Fibroblast of lung (primary cell): ENCODE results near the gene NHERF2.

ENCODE experiments used
- EZH2 ChIP-seq: IDR thresholded peaks from 2 replicates; pipeline ENCODE4 v1.5.1; 2012; ENCODE audit warnings: low read length, control low read depth, mild to moderate bottlenecking; ENCODE audit errors: missing control alignments
- TF ChIP-seq, protein P1 (sequence below), 2 donors: IDR thresholded peaks in 1 of 2; conservative IDR thresholded peaks in 1 of 2; 1 replicate in 1 of 2; 2 replicates in 1 of 2; pipeline ENCODE4 v1.5.1; 2011 to 2012; ENCODE audit warnings: low read length in 2 of 2, control low read depth in 1 of 2, inconsistent platforms in 1 of 2, low read depth in 1 of 2, mild to moderate bottlenecking in 1 of 2

DNA sequence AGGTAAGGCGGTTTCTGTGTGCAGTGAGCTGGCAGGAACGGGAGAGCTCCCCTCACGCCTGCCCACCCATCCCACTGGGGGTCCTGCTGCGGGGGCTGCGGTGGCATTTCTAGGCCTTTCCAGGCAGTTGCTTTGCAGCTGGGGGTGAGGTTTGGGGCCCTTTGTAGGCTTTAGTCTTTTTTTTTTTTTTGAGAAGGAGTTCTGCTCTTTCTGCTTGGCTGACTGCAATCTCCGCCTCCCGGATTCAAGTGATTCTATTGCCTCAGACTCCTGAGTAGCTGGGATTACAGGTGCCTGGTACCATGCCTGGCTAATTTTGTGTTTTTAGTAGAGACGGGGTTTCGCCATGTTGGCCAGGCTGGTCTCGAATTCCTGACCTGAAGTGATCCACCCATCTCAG is 32.2 kb downstream of the NHERF2 start:
- TF ChIP-seq EZH2: no peak
- TF ChIP-seq, protein P1, sequence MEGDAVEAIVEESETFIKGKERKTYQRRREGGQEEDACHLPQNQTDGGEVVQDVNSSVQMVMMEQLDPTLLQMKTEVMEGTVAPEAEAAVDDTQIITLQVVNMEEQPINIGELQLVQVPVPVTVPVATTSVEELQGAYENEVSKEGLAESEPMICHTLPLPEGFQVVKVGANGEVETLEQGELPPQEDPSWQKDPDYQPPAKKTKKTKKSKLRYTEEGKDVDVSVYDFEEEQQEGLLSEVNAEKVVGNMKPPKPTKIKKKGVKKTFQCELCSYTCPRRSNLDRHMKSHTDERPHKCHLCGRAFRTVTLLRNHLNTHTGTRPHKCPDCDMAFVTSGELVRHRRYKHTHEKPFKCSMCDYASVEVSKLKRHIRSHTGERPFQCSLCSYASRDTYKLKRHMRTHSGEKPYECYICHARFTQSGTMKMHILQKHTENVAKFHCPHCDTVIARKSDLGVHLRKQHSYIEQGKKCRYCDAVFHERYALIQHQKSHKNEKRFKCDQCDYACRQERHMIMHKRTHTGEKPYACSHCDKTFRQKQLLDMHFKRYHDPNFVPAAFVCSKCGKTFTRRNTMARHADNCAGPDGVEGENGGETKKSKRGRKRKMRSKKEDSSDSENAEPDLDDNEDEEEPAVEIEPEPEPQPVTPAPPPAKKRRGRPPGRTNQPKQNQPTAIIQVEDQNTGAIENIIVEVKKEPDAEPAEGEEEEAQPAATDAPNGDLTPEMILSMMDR (conservative IDR thresholded peaks at IDR 0.05 in 1 of 2, IDR thresholded peaks at IDR 0.05 in 1 of 2; ENCODE audit: low read depth in 1 of 2, low read length in 2 of 2): no peak
